NOMO-1 treated with dmso at 0.1 percent for 144 hours (cell line): ENCODE data around the gene MTO1.
"Not testable (repeated sequence)": the region's sequence is repeated elsewhere in the genome, so short reads cannot be mapped to it uniquely, and the experiment has no call there.

Source experiments
- DNase-seq: peaks from one replicate; lab custom pipeline; 2025; ENCODE audit not compliant: unreplicated experiment; lab: John Stamatoyannopoulos, UW

MTO1 gene

DNA sequence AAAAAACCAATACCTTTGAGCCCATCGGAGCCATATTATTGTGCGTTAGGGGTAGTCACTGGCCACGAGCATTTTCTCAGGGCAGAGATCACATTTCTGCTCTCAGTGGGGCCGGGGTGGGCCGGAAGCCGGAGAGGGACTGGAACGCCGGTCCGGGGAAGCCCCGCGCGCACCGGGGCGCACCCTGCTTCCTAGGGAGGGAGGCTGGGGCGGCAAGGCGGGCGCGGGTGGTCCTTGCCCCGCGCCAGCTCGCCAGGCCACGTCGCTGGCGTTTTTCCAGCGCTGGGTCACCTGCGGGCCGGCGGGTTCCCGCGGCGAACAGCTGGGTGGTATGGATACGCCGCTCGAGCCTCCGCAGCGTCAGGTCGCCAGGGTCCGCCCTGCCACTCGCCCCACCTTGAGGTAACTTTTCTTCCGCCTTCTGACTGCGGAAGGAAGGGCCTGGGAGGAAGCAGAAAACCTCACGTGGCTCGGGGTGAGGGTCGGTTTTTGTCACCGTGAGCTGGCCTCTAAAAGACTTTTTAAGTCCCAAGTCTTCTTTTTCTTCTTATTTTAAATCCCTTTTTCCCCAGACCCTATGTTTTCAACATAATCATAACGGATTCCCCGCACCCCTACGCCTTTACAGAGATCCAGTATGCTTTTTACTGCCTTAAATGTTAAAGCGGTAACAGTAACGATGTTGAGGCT is 62.0 kb downstream of the MTO1 start:
- DNase-seq: peak; percentile 85

DNA sequence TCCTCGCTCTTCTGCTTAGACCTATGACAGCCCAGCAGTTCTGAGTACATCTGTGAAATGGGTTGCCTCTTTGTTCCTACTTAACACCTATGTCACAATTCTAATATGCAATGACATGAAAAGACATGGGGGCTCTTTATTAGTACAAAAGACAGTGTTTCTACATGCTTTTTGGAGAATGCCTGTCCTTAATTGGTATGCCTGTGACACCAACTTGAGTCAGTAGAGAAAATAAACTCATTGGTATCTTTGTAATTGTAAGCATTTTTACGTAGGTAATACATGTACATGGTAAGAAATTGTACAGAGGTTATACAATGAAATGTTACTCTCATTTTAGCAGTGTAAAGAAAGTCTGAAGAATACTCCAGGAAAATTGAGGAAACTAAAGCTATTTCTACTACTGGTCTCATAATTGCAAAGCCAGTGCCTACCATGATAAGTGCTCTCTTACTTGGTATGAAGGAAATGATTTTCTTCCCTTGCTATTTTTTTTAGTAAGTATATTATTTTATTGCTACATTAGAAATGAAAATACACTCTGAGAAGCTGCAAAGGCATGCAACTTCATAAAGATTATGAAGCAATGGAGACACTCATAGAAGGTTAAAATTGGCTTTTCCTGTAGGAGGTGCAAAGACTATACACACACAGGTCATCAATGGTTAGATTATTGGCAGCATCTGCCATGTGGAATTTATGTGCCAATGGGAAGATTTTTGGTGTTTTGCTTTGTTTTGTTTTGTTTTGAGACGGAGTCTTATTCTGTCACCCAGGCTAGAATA is 64.2 kb downstream of the MTO1 start:
- DNase-seq: no peak

DNA sequence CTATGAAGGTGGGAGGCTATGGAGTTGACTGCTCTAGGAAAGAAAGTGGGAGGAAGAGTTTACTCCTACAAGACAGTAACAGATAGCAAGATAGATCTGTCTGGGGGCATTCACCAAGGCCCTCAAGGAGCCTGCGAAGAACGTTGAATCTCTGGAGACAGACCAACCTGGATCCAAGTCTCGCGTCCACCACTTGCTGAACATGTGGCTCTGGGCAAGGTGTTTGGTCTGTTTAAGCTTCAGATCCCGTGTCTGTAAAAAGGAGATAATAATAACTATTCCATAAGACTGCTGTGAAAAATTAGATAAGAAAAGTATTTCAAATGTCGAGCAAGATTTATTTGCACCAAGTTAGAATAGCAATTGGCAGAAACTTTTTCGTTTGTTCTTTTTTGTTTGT is 67.4 kb downstream of the MTO1 start:
- no peak for DNase-seq

DNA sequence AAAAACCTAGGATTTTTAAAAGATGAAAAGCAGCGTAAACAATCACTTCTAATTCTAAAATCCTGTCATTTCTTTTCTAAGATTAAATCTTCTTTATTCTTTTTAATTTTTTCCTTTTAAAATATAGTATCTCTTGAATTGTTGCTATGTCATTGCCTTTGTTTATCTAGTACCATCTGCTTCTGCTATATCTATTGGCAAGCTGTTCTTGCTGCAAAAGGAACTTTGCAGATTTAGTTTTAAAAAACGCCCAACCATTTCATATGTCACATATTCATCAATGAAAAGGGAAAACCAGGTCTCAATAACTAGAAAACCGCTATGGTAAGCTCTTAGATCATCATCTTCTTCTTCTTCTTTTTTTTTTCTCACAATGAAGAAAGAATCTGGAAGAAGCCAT is 70.8 kb downstream of the MTO1 start:
- DNase-seq: no peak

DNA sequence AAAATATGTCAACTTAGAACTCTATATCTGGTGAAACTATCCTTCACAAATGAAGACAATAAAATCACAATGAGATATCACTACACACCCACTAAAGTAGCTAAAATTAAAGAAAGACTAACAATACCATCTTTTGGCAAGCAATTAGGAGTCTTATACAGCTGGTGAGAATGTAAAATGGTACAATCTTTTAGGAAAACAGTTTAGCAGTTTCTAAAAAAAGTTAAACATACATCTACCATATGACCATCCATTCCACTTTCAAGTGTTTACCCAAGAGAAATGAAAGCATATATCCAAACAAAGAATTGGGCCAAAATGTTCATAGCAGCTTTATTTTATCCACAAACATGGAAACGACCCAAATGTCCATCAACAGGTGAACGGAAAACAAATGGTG is 73.1 kb downstream of the MTO1 start:
- no peak for DNase-seq

DNA sequence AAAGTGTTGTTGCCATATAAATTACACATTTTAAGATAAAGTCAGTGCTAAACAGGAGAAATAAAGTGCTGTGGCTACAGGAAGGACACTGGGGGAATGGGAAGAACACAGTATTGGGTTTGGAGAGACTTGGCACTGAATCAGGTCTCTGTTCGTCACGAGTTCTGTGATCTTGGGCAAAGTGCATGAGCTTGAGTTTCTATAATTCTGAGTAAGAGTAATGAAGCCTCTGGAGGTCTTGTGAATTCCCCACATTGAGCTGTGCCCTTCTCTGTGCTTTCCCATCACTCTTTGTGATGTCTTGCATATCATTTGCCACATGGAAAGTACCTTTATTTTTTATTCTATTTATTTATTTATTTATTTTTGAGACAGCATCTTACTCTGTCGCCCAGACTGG is 76.1 kb downstream of the MTO1 start:
- DNase-seq: no peak

DNA sequence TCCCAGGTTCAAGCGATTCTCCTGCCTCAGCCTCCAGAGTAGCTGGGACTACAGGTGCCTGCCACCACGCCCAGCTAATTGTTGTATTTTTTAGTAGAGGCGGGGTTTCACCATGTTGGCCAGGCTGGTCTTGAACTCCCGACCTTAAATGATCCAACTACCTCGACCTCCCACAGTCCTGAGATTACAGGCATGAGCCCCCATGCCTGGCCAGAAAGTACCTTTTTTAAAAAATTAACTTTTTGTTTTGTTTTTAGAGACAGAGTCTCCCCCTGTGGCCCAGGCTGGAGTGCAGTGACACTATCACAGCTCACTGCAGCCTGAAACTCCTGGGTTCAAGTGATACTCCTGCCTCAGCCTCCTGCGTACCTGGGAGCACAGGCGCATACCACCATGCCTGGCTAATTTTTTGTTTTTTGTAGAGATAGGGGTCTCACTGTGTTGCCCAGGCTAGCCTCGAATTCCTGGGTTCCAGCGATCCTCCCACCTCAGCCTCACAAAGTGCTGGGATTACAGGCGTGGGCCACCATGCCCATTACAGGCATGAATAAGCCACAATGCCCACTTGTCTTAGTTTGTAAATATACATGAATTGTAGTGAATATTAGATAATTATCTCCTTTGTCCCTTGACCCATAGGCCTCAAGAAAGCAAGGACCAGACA is 76.7 kb downstream of the MTO1 start:
- no peak for DNase-seq

DNA sequence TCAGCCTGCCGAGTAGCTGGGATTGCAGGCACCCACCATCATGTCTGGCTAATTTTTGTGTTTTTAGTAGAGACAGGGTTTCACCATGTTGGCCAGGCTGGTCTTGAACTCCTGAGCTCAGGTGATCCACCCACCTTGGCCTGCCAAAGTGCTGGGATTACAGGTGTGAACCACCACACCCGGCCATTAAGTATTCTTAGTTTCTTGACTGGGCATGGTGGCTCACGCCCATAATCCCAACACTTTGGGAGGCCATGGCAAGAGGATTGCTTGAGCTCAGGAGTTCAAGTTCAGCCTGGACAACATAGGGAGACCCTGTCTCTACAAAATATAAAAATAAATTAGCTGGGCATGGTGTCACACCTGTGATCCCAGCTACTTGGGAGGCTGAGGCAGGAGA is 80.9 kb downstream of the MTO1 start:
- not testable (repeated sequence) for DNase-seq

DNA sequence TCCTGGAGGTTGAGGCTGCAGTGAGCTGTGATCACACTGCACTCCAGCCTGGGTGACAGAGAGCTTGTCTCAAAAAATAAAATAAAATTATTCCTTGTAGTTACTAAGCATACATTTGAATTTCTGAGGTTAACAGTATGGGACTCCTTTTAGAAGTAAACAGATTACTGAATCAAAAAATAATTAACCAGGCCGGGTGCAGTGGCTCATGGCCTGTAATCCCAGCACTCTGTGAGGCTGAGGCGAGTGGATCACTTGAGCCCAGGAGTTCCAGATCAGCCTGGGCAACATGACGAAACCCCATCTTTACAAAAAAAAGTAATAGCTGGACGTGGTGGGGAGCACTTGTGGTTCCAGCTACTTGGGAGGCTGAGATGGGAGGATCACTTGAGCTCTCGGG is 81.4 kb downstream of the MTO1 start:
- no peak for DNase-seq

DNA sequence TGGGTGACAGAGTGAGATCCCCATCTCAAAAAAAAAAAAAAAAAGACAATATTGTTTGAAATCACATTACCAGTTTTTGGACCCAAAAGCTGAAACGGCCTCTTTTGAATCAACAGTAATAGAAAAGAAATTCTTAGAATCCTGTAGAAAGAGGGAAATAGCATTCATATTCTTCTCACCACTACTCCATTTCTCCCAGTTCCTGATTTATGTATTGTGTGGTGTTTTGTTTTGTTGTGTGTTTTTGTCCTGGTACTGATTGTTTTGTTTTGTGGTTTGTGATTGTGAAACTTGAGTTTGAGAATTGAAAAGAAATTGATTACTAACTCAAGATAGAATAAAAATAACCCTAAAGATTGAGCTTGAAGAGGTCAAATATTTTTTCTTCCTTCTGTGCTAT is 85.5 kb downstream of the MTO1 start:
- no peak for DNase-seq

DNA sequence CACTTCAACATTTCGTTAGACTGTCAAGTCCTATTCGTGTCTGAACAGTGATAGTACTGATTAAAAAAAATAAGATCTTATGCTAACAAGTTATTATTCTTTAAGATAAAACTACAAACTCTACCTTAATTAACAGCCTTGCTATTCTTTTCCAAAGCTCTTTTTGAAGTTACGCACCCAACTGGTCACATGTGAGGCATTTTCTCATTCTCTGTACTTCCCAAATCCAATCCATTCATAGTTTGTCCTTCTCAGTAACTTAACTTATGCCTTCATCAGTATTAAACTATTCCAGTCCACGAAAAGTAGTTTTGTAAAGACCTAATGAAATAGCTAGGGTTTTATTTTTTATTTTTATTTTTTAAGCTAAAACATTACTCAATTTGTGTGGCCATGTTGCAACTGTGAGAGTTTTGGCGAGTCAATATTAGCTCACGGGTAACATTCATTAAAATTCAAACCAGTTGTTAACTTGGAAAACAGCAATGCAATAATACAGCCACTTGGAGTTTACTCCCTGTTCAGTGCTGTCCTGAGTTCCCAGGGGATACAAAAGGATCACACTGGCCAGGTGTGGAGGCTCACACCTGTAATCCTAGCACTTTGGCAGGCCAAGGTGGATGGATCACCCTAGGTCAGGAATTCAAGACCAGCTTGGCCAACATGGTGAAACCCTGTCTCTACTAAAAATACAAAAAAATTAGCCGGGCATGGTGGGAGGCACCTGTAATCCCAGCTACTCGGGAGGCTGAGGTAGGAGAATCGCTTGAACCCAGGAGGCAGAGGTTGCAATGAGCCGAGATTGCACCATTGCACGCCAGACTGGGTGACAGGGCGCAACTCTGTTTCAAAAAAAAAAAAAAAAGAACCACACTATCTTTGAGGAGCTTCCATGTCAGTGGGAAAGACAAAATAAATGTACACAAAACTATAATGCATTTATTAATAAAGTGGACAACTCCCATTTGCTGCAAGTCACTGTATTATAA is 87.2 kb downstream of the MTO1 start:
- DNase-seq: no peak

DNA sequence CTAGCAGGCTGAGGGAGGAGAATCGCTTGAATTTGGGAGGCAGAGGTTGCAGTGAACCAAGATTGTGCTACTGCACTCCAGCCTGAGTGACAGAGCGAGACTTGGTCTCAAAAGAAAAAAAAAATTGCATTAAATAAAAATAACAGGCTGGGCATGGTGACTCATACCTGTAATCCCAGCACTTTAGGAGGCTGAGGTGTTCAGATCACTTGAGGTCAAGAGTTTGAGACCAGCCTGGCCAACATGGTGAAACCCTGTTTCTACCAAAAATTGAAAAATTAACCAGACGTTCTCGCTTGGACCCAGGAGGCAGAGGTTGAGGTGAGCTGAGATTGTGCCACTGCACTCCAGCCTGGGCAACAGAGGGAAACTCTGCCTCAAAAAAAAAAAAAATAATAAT is 89.6 kb downstream of the MTO1 start:
- DNase-seq: not testable (repeated sequence)

DNA sequence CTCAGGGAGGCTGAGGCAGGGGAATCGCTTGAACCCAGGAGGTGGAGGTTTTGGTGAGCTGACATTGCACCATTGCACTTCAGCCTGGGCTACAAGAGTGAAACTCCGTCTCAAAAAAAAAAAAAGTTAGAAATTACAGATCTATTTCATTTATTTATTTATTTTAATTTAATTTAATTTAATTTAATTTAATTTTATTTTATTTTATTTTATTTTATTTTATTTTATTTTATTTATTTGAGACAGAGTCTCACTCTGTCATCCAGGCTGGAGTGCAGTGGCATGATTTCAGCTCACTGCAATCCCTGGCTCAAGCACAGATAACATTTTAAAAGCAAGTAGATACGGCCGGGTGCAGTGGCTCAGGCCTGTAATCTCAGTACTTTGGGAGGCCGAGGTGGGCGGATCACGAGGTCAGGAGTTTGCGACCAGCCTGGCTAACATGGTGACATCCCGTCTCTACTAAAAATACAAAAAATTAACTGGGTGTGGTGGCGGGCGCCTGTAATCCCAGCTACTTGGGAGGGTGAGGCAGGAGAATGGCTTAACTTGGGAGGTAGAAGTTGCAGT is 93.9 kb downstream of the MTO1 start:
- DNase-seq: not testable (repeated sequence)

DNA sequence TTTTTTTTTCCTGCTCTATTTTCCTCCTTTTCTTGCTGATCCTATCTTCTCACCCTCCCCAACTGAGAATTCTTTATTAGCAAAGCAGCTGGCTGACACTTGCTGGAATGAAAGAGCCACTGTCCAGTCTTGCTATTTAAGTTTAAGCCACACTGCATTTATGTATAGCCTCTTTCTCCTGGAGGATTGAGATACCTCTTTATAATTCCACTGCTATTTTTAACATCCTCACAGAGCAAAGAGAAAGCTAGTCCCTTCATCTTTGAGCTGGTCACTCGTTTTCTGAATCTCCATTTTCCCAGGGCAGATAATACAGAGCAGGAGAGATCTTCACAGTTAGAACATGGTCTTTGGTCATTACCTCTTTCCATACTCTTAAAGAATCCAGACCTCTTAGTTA is 95.3 kb downstream of the MTO1 start:
- DNase-seq: no peak
